H1 (cell line): ENCODE results near the gene DNAJB1. TPM values are rescaled to one million over a fixed set of nuclear protein-coding genes. Genes with fewer than 3 reads are reported as not detected.
"Not testable (repeated sequence)": the region's sequence is repeated elsewhere in the genome, so short reads cannot be mapped to it uniquely, and the experiment has no call there.

Experiments used
- CTCF ChIA-PET: fragments of 300-600 bp; sonication (Branson Sonifier 250); formaldehyde crosslinking; loops from one replicate; lab custom pipeline; 2021; ENCODE audit not compliant: partially characterized antibody; lab: Charles Lee
- POLR2A ChIA-PET: fragments of 300-600 bp; sonication (Branson Sonifier 250); formaldehyde crosslinking; loops from one replicate; lab custom pipeline; 2021; ENCODE audit warnings: inconsistent platforms; ENCODE audit not compliant: partially characterized antibody; lab: Charles Lee
- DNase-seq, 2 experiments: peaks; one replicate each; pipeline versions ENCODE4 v3.0.0 to v3.0.0-alpha.2; 2010 to 2022; ENCODE audit warnings: low spot score in 2 of 2, low read depth in 1 of 2, mixed read lengths in 1 of 2
- FAIRE-seq: peaks from 2 replicates; lab custom pipeline; 2011; peaks lifted over from hg19 to GRCh38; lab: Jason Lieb, UNC
- H2AFZ ChIP-seq: 2 replicates; pipeline ENCODE4 v1.8.1; 2012; ENCODE audit warnings: low read length, inconsistent platforms
- H2AK5ac ChIP-seq: 2 replicates; pipeline ENCODE4 v1.6.1; 2013; ENCODE audit warnings: low read depth, low read length
- H2BK120ac ChIP-seq: replicated peaks from 2 replicates; pipeline ENCODE3; 2013; ENCODE audit warnings: low read depth, low read length, inconsistent platforms
- H2BK12ac ChIP-seq: 2 replicates; pipeline ENCODE4 v1.6.1; 2013; ENCODE audit warnings: low read depth, low read length
- H2BK15ac ChIP-seq: 2 replicates; pipeline ENCODE4 v1.6.1; 2013; ENCODE audit warnings: low read length
- H2BK20ac ChIP-seq: 2 replicates; pipeline ENCODE4 v1.6.1; 2013; ENCODE audit warnings: low read length
- H2BK5ac ChIP-seq: 2 replicates; pipeline ENCODE4 v1.6.1; 2013; ENCODE audit warnings: low read depth, low read length
- H3K14ac ChIP-seq: 2 replicates; pipeline ENCODE4 v1.6.1; 2013; ENCODE audit warnings: inconsistent platforms; ENCODE audit not compliant: insufficient read length
- H3K18ac ChIP-seq: 2 replicates; pipeline ENCODE4 v1.6.1; 2013; ENCODE audit warnings: low read length; ENCODE audit errors: extremely low read depth
- H3K23ac ChIP-seq: 2 replicates; pipeline ENCODE4 v1.6.1; 2013; ENCODE audit warnings: inconsistent platforms; ENCODE audit not compliant: insufficient read length
- H3K23me2 ChIP-seq: 2 replicates; pipeline ENCODE4 v1.6.1; 2013; ENCODE audit warnings: low read depth, low read length
- H3K27ac ChIP-seq: 2 replicates; pipeline ENCODE4 v1.6.1; 2011; ENCODE audit warnings: low read depth, low read length, inconsistent platforms
- H3K27me3 ChIP-seq, 4 experiments: replicated peaks in 1 of 4; 1 replicate in 1 of 4; 2 replicates in 3 of 4; pipeline versions ENCODE4 v1.6.1 to v1.8.1; 2011 to 2013; ENCODE audit warnings: low read length in 3 of 4, mild to moderate bottlenecking in 3 of 4, inconsistent platforms in 2 of 4, mixed read lengths in 2 of 4, moderate library complexity in 1 of 4; ENCODE audit not compliant: control insufficient read depth in 3 of 4, insufficient read depth in 3 of 4; ENCODE audit errors: extremely low read depth in 1 of 4
- H3K36me3 ChIP-seq, 4 experiments: 2 replicates each; pipeline versions ENCODE4 v1.6.1 to v1.8.1; 2011 to 2013; ENCODE audit warnings: mild to moderate bottlenecking in 4 of 4, low read length in 3 of 4, moderate library complexity in 2 of 4, control low read depth in 1 of 4, inconsistent platforms in 1 of 4; ENCODE audit not compliant: insufficient read depth in 4 of 4, control insufficient read depth in 2 of 4
- H3K4ac ChIP-seq: replicated peaks from 2 replicates; pipeline ENCODE3; 2013; ENCODE audit warnings: low read length, low read depth, mixed read lengths, inconsistent platforms; ENCODE audit not compliant: insufficient read length
- H3K4me1 ChIP-seq, 4 experiments: replicated peaks in 1 of 4; 1 replicate in 1 of 4; 2 replicates in 3 of 4; pipeline versions ENCODE4 v1.6.1 to v1.8.1; 2011 to 2013; ENCODE audit warnings: low read length in 3 of 4, inconsistent platforms in 2 of 4, mixed read lengths in 1 of 4; ENCODE audit not compliant: insufficient read depth in 4 of 4, control insufficient read depth in 3 of 4
- H3K4me2 ChIP-seq, 2 experiments: 2 replicates each; pipeline versions ENCODE4 v1.6.1 to v1.8.1; 2011 to 2013; ENCODE audit warnings: low read depth in 2 of 2, low read length in 2 of 2, control low read depth in 1 of 2, inconsistent platforms in 1 of 2, mild to moderate bottlenecking in 1 of 2; ENCODE audit not compliant: insufficient read depth in 1 of 2
- H3K4me3 ChIP-seq, 4 experiments: fragments of 200-600, 300-600 bp in 1 of 4; sonication (generic), shearing (Covaris generic), sonication (Bioruptor Twin) in 1 of 4; 2 replicates each; pipeline versions ENCODE4 v1.5.1 to v1.8.1; 2011 to 2016; ENCODE audit warnings: low read length in 4 of 4, low read depth in 3 of 4, control low read depth in 2 of 4, inconsistent platforms in 2 of 4, mild to moderate bottlenecking in 2 of 4, mixed read lengths in 1 of 4, moderate library complexity in 1 of 4; ENCODE audit not compliant: insufficient read depth in 2 of 4; ENCODE audit errors: extremely low read depth in 1 of 4
- H3K56ac ChIP-seq: replicated peaks from 2 replicates; pipeline ENCODE3; 2013; ENCODE audit warnings: low read depth, mild to moderate bottlenecking, mixed read lengths, low read length, inconsistent platforms; ENCODE audit not compliant: insufficient read length
- H3K79me1 ChIP-seq: 2 replicates; pipeline ENCODE4 v1.6.1; 2013; ENCODE audit warnings: low read depth, low read length, control low read depth
- H3K79me2 ChIP-seq, 2 experiments: 2 replicates each; pipeline versions ENCODE4 v1.6.1 to v1.8.1; 2012 to 2013; ENCODE audit warnings: low read length in 2 of 2, mild to moderate bottlenecking in 2 of 2, inconsistent platforms in 1 of 2; ENCODE audit not compliant: insufficient read depth in 2 of 2, control insufficient read depth in 1 of 2
- H3K9ac ChIP-seq, 4 experiments: replicated peaks in 1 of 4; 1 replicate in 1 of 4; 2 replicates in 3 of 4; pipeline versions ENCODE4 v1.6.1 to v1.8.1; 2011 to 2013; ENCODE audit warnings: low read depth in 3 of 4, low read length in 3 of 4, control low read depth in 2 of 4, mild to moderate bottlenecking in 2 of 4, moderate library complexity in 2 of 4, inconsistent platforms in 1 of 4; ENCODE audit errors: extremely low read depth in 1 of 4
- H3K9me3 ChIP-seq, 2 experiments: 2 replicates each; pipeline versions ENCODE4 v1.6.1 to v1.8.1; 2012 to 2013; ENCODE audit warnings: mild to moderate bottlenecking in 2 of 2, moderate library complexity in 2 of 2, control low read depth in 1 of 2, inconsistent platforms in 1 of 2, low read depth in 1 of 2, low read length in 1 of 2, mixed read lengths in 1 of 2; ENCODE audit not compliant: insufficient read depth in 2 of 2
- H4K20me1 ChIP-seq, 2 experiments: replicated peaks in 1 of 2; 2 replicates each; pipeline versions ENCODE3 to v1.8.1; 2011 to 2013; ENCODE audit warnings: inconsistent platforms in 2 of 2, low read length in 2 of 2, mild to moderate bottlenecking in 1 of 2; ENCODE audit not compliant: insufficient read depth in 2 of 2, control insufficient read depth in 1 of 2
- H4K5ac ChIP-seq: 2 replicates; pipeline ENCODE4 v1.6.1; 2013; ENCODE audit warnings: low read length, low read depth, mixed read lengths, inconsistent platforms; ENCODE audit not compliant: insufficient read length
- H4K8ac ChIP-seq: 2 replicates; pipeline ENCODE4 v1.8.0; 2013; ENCODE audit warnings: mild to moderate bottlenecking, moderate library complexity, low read length, inconsistent platforms; ENCODE audit not compliant: insufficient read depth; ENCODE audit errors: extremely low read depth
- H4K91ac ChIP-seq: replicated peaks from 2 replicates; pipeline ENCODE3; 2013; ENCODE audit warnings: low read length, mixed read lengths, inconsistent platforms; ENCODE audit not compliant: insufficient read length
- WGBS, 2 experiments: shearing (Covaris generic) in 1 of 2; methylation state at CpG; one replicate each; pipeline versions ENCODE4 v1.1.6 to v1.1.7; 2013 to 2015; ENCODE audit warnings: low lambda C conversion rate in 2 of 2, mixed read lengths in 2 of 2, inconsistent platforms in 1 of 2, low coverage in 1 of 2, missing lambda C conversion rate in 1 of 2; ENCODE audit not compliant: insufficient replicate concordance in 2 of 2, insufficient coverage in 1 of 2, insufficient read length in 1 of 2; ENCODE audit errors: extremely low coverage in 1 of 2, missing lambda C conversion rate in 1 of 2; 5-methylcytosine and 5-hydroxymethylcytosine counted together
- polyA plus RNA-seq, 7 experiments: library from polyadenylated mRNA; depleted of rRNA in 3 of 7; stranded (reverse) in 5 of 7; unstranded in 2 of 7; fragments of >200 nt in 5 of 7; fragments of 200-250 nt in 2 of 7; gene quantifications; 1 replicate in 5 of 7; 2 replicates in 1 of 7; 4 replicates in 1 of 7; pipeline versions ENCODE4 v1.2.1 to v1.2.3, GENCODE V29; 2011 to 2013; ENCODE audit warnings: missing spikeins in 2 of 7, mixed read lengths in 2 of 7
- total RNA-seq: library from RNA; stranded (reverse); fragmentation: NEBNext Ultra II Directional; extraction: Animal tissue kit (Norgen Biotek cat#: 25700); gene quantifications from 2 replicates; pipeline ENCODE4 v1.2.1, GENCODE V29; 2021

DNAJB1 gene
- total and polyA plus RNA-seq, 2 of the 8 experiments (the other 6 are each of a cell fraction or from before 2014, with no cell fraction given) = 62.9 to 64.3 TPM

GRCh38 chr19:14541979-14542378 is 23.8 kb upstream of the DNAJB1 start:
- DNase-seq, H3K9me3 ChIP-seq, H4K91ac ChIP-seq, FAIRE-seq, H3K4me2 ChIP-seq, H3K4me1 ChIP-seq, H2AK5ac ChIP-seq, H3K36me3 ChIP-seq, H3K23me2 ChIP-seq, H2BK120ac ChIP-seq, H3K56ac ChIP-seq, H3K18ac ChIP-seq, H3K27ac ChIP-seq, H2BK20ac ChIP-seq, H3K27me3 ChIP-seq, H4K8ac ChIP-seq, H4K5ac ChIP-seq, H2BK15ac ChIP-seq, H3K9ac ChIP-seq, H2AFZ ChIP-seq, H2BK5ac ChIP-seq, H3K4ac ChIP-seq, H3K4me3 ChIP-seq, H3K14ac ChIP-seq, POLR2A ChIA-PET, H2BK12ac ChIP-seq, H3K23ac ChIP-seq: not testable (repeated sequence)
- Histone ChIP-seq H3K79me1 (peaks cover 30% of the 10 kb centered on the region), H4K20me1 (peaks cover 8 to 25% of the 10 kb centered on the region in 2 experiments), H3K79me2 (peaks cover 0 to 41% of the 10 kb centered on the region in 2 experiments; a peak in 2 of 4 replicates)
- WGBS, 2 experiments = 82% methylated on average over 5 of the region's 5 CpGs; no CpG with 5 or more reads in 1 of the 2 experiments
- CTCF ChIA-PET = interaction anchor here (0.6 to 1.0 kb wide), 2 partner anchors 37 to 61 kb away, joined by 3 to 4 read pairs; no protein-coding TSS in a partner anchor
